Nephron (organoid): ENCODE measurements around the gene AUH.

Experiments
- H3K27ac Mint-ChIP-seq, 3 experiments: 2 replicates each; pipeline ENCODE4 v1.8.0; 2020; ENCODE audit warnings: mixed read lengths in 3 of 3, mild to moderate bottlenecking in 2 of 3, moderate library complexity in 1 of 3
- H3K27me3 Mint-ChIP-seq: 2 replicates; pipeline ENCODE4 v1.8.0; 2021; ENCODE audit warnings: low read depth, mild to moderate bottlenecking, moderate library complexity, mixed read lengths
- H3K36me3 Mint-ChIP-seq: 2 replicates; pipeline ENCODE4 v1.8.0; 2020; ENCODE audit warnings: low read depth, mixed read lengths
- H3K4me1 Mint-ChIP-seq: 2 replicates; pipeline ENCODE4 v1.8.0; 2020; ENCODE audit warnings: mixed read lengths
- H3K4me3 Mint-ChIP-seq, 3 experiments: 2 replicates each; pipeline ENCODE4 v1.8.0; 2020; ENCODE audit warnings: mild to moderate bottlenecking in 3 of 3, mixed read lengths in 3 of 3, moderate library complexity in 2 of 3
- H3K9me3 Mint-ChIP-seq: 2 replicates; pipeline ENCODE4 v1.8.0; 2020; ENCODE audit warnings: mixed read lengths
- TF ChIP-seq, protein P1 (sequence below), 3 experiments: fragments of 200-600 bp; sonication (generic); IDR thresholded peaks; one replicate each; pipeline ENCODE4 v1.5.0; 2021; ENCODE audit warnings: antibody characterized with exemption in 3 of 3; ENCODE audit not compliant: unreplicated experiment in 3 of 3

The AUH gene

DNA sequence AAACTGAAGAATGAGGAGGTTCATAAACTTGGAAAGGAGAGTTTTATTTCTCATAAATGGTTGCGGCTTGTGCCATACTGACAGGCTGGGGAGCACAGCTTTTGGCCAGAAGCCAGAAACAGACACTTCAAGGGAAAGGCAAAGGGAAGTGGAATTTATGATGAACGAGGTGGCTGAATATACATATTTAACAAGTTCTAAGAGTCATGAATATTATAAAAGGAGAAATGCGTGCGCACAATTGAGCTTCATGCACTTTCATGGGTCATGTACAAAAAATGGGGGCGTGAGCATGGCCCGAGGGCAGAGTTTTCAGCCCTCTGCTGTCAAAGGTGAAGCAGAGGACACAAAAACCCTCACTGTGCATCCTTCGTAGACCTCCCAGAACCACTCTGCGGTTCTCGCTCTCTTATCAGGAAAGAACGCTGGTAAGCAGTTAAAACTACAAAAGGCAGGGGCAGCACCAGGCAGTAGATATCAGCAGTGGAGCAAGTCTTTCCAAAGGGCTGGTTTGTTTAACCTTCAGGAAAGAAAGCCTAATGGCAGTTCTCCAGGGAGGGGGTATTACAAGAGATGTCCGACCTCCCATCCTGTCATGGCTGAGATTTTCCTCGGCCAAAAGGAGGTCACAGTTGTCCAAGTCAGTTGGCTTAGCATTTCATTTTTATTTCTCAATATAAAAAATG is 29.0 kb downstream of the AUH start:
- peaks cover 22% of the 10 kb centered on the region for H3K9me3 Mint-ChIP-seq
- H3K4me1 Mint-ChIP-seq: no peaks in the 10 kb centered on the region
- H3K36me3 Mint-ChIP-seq: peaks cover 50% of the 10 kb centered on the region
- H3K4me3 Mint-ChIP-seq: no peak overlapping the region
- H3K27ac Mint-ChIP-seq: no peak overlapping the region
- TF ChIP-seq, protein P1, sequence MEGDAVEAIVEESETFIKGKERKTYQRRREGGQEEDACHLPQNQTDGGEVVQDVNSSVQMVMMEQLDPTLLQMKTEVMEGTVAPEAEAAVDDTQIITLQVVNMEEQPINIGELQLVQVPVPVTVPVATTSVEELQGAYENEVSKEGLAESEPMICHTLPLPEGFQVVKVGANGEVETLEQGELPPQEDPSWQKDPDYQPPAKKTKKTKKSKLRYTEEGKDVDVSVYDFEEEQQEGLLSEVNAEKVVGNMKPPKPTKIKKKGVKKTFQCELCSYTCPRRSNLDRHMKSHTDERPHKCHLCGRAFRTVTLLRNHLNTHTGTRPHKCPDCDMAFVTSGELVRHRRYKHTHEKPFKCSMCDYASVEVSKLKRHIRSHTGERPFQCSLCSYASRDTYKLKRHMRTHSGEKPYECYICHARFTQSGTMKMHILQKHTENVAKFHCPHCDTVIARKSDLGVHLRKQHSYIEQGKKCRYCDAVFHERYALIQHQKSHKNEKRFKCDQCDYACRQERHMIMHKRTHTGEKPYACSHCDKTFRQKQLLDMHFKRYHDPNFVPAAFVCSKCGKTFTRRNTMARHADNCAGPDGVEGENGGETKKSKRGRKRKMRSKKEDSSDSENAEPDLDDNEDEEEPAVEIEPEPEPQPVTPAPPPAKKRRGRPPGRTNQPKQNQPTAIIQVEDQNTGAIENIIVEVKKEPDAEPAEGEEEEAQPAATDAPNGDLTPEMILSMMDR (IDR thresholded peaks at IDR 0.05; ENCODE audit: unreplicated experiment in 3 of 3): no peak
- no peaks in the 10 kb centered on the region for H3K27me3 Mint-ChIP-seq

DNA sequence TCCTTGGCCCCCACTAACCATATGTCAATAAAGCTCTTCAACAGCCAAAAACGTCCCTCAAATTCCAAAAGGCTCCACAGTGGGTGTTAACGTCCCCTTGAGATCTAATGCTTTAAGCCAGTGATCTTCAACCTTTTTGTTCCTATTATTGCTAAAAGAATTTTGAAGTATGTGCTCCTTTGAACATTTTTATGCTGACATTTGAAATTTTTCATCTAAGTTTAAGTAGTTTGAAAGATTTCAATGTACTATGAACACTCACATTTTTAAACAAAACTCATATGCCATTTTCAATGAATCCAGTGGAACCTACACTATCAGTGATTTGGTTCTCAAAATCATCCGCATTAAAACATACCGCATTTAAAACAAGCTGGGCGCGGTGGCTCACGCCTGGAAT is 29.9 kb downstream of the AUH start:
- H3K27me3 Mint-ChIP-seq: no peaks in the 10 kb centered on the region
- peaks cover 54% of the 10 kb centered on the region for H3K36me3 Mint-ChIP-seq
- TF ChIP-seq, protein P1 (IDR thresholded peaks at IDR 0.05; ENCODE audit: unreplicated experiment in 3 of 3): no peak
- H3K4me1 Mint-ChIP-seq: no peaks in the 10 kb centered on the region
- no peak overlapping the region for H3K4me3 Mint-ChIP-seq
- H3K27ac Mint-ChIP-seq: no peak overlapping the region
- peaks cover 22% of the 10 kb centered on the region for H3K9me3 Mint-ChIP-seq

DNA sequence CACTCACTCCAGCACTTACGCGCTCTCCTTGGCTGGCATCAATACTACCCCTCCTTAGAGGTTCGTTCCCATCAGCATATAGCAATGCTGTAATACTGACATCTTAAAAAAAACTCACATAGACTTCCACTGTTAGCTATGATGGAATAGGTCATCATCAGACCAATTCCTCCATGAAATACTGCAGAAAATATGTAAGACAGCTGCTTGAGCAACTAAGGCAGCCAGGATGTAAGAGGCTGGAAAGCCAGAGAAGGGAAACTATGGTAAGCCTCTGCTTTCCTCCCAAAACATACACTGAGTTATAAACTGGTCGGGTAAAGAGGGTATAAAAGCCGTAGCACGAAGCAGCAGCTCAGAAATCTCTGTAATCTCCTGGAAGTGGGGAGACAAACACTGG is 33.5 kb downstream of the AUH start:
- TF ChIP-seq, protein P1 (IDR thresholded peaks at IDR 0.05; ENCODE audit: unreplicated experiment in 3 of 3): no peak
- Mint-ChIP-seq H3K36me3 (peaks cover 67% of the 10 kb centered on the region), H3K27ac (no peak overlapping the region), H3K4me1 (no peaks in the 10 kb centered on the region), H3K27me3 (no peaks in the 10 kb centered on the region), H3K9me3 (peaks cover 22% of the 10 kb centered on the region), H3K4me3 (no peak overlapping the region)

DNA sequence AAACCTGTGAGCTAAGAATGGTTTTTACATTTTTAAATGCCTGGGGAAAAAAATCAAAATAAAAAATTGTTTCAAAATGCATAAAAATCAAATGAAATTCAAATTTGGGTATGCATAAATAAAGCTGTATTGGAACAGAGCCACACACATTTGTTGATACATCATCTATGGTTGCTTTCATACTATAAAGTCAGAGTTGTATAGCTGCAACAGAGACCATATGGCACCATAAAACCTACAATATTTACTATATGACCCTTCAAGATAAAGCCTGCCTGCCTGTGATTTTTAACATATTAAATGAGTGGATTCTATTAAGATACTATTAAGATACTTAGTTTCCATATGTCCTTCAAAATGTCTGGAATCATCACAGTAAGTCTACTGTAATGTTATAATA is 40.0 kb downstream of the AUH start:
- peaks cover 37% of the 10 kb centered on the region for H3K36me3 Mint-ChIP-seq
- H3K27ac Mint-ChIP-seq: no peak overlapping the region
- no peaks in the 10 kb centered on the region for H3K4me1 Mint-ChIP-seq
- H3K4me3 Mint-ChIP-seq: no peak overlapping the region
- H3K9me3 Mint-ChIP-seq: no peaks in the 10 kb centered on the region
- TF ChIP-seq, protein P1 (IDR thresholded peaks at IDR 0.05; ENCODE audit: unreplicated experiment in 3 of 3): no peak
- H3K27me3 Mint-ChIP-seq: no peaks in the 10 kb centered on the region

DNA sequence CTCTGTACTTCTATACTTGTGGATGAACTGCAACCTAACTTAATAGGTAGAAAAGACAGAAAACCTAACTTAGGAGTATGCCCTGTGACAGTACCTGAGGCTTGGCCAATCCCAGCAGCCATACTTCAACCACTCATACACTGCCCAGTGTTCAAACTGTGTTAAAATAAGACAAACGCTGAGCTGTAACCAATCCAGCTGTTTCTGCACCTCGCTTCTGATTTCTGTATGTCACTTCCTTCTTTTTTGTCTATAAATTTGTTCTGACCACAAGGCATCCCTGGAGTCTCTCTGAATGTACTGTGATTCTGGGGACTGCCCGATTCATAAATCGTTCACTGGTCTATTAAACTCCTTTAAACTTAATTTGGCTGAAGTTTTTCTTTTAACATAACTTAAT is 41.4 kb downstream of the AUH start:
- TF ChIP-seq, protein P1 (IDR thresholded peaks at IDR 0.05; ENCODE audit: unreplicated experiment in 3 of 3): no peak
- Mint-ChIP-seq H3K36me3 (peaks cover 37% of the 10 kb centered on the region), H3K4me1 (no peaks in the 10 kb centered on the region), H3K27me3 (no peaks in the 10 kb centered on the region), H3K4me3 (no peak overlapping the region), H3K9me3 (no peaks in the 10 kb centered on the region), H3K27ac (no peak overlapping the region)

DNA sequence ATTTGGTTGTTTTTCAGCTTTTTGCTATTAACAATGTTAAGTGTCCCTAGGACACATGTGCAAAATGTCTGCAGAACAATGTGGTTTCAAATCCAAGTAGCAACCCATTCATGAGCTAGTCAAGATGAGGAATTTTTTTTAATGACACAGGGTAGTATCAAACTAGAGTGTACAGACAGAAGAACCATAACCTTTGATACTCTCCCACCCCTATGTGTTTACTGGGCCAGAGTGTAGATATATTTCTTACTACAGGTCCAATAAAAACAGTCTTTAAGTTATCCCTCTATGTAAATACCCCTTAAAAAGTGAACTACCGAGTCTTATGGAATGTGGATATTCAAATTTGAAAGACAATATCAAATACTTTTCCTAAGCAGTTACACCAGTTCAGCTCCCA is 45.6 kb downstream of the AUH start:
- Mint-ChIP-seq H3K9me3 (no peaks in the 10 kb centered on the region), H3K36me3 (peaks cover 29% of the 10 kb centered on the region), H3K4me1 (no peaks in the 10 kb centered on the region), H3K27me3 (no peaks in the 10 kb centered on the region), H3K4me3 (no peak overlapping the region), H3K27ac (no peak overlapping the region)
- TF ChIP-seq, protein P1 (IDR thresholded peaks at IDR 0.05; ENCODE audit: unreplicated experiment in 3 of 3): no peak
